HG03045 (cell line): ENCODE data around the gene UGGT1.

ENCODE experiments used
- ATAC-seq: cut with Tn5 transposase; IDR thresholded peaks from one replicate; pipeline ENCODE4 v1.9.1; 2021; ENCODE audit warnings: mild to moderate bottlenecking, moderate library complexity; ENCODE audit not compliant: unreplicated experiment

The UGGT1 gene

GRCh38 chr2:128214251-128214650 lies 123.3 kb downstream of the UGGT1 start:
- ATAC-seq: no peak

- ATAC-seq: no peak
These were observed 124.0 kb downstream of the UGGT1 start for GRCh38 chr2:128214866-128215460.

- ATAC-seq: no peak
These were observed 125.1 kb downstream of the UGGT1 start for GRCh38 chr2:128215897-128216642.

GRCh38 chr2:128217671-128218070 lies 126.7 kb downstream of the UGGT1 start:
- no peak for ATAC-seq

GRCh38 chr2:128219891-128220290 lies 128.9 kb downstream of the UGGT1 start:
- no peak for ATAC-seq

GRCh38 chr2:128227862-128228261 lies 136.9 kb downstream of the UGGT1 start:
- no peak for ATAC-seq

- no peak for ATAC-seq
These were observed 137.9 kb downstream of the UGGT1 start for GRCh38 chr2:128228894-128229293.

- ATAC-seq: peak; percentile 95
These were observed 142.2 kb downstream of the UGGT1 start for GRCh38 chr2:128232965-128233789.

- no peak for ATAC-seq
These were observed 142.9 kb downstream of the UGGT1 start for GRCh38 chr2:128233790-128234395.

GRCh38 chr2:128234613-128235012 lies 143.6 kb downstream of the UGGT1 start:
- no peak for ATAC-seq

GRCh38 chr2:128235581-128235980 lies 144.6 kb downstream of the UGGT1 start:
- ATAC-seq: no peak

- ATAC-seq: no peak
These were observed 145.6 kb downstream of the UGGT1 start for GRCh38 chr2:128236491-128237035.

- ATAC-seq: no peak
These were observed 146.1 kb downstream of the UGGT1 start for GRCh38 chr2:128237081-128237534.

GRCh38 chr2:128237911-128238697 lies 147.1 kb downstream of the UGGT1 start:
- ATAC-seq: no peak

GRCh38 chr2:128241896-128242295 lies 150.9 kb downstream of the UGGT1 start:
- no peak for ATAC-seq
